ENCODE data around the gene SOAT2. TPM values are rescaled to one million over a fixed set of nuclear protein-coding genes. Genes with fewer than 3 reads are reported as not detected.
A peak's percentile ranks its signal among the peaks of the same experiment; 100 is the strongest.

Gene SOAT2
- total RNA-seq, 1 experiment from 2014 or later = not detected

DNA sequence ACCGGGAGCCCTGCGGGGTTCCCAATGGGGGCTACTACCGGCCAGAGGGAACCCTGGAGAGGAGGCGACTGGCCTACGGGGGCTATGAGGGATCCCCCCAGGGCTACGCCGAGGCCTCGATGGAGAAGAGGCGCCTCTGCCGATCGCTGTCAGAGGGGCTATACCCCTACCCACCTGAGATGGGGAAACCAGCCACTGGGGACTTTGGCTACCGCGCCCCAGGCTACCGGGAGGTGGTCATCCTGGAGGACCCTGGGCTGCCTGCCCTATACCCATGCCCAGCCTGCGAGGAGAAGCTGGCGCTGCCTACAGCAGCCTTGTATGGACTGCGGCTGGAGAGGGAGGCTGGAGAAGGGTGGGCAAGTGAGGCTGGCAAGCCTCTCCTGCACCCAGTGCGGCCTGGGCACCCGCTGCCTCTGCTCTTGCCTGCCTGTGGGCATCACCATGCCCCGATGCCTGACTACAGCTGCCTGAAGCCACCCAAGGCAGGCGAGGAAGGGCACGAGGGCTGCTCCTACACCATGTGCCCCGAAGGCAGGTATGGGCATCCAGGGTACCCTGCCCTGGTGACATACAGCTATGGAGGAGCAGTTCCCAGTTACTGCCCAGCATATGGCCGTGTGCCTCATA, 43.7 kb upstream of the SOAT2 start:
- no peaks in the 10 kb centered on the region for H3K9me3 Mint-ChIP-seq (ENCODE audit: low read depth, unreplicated experiment)

DNA sequence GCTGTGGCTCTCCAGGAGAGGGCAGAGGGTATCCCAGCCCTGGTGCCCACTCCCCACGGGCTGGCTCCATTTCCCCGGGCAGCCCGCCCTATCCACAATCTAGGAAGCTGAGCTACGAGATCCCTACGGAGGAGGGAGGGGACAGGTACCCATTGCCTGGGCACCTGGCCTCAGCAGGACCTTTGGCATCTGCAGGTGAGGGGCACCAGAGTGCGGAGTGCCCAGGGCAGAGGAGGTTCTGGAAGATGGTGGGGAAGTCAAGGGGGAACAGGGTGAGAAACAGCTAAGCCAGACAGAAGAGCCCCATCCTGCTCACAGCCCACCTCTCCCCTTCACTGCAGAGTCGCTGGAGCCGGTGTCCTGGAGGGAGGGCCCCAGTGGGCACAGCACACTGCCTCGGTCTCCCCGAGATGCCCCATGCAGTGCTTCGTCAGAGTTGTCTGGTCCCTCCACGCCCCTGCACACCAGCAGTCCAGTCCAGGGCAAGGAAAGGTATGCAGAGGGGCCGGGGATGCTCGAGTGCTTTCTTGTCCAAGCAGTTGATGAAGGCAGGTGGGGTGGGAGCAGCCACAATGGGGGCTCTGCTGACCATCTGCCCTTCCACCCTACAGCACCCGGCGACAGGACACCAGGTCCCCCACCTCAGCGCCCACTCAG, 43.1 kb upstream of the SOAT2 start:
- intact Hi-C loops (cut with micrococcal nuclease; ENCODE audit: unreplicated experiment) = no loop called here

More for the DNA sequence above, 43.7 kb upstream of the SOAT2 start:
- no peak overlapping the region for H3K27ac Mint-ChIP-seq (ENCODE audit: unreplicated experiment)
- CTCF ChIA-PET = interaction anchor here (0.6 kb wide), 1 partner anchor 58 kb away, joined by 3 read pairs; no protein-coding TSS in a partner anchor
- TF ChIP-seq, protein P1, sequence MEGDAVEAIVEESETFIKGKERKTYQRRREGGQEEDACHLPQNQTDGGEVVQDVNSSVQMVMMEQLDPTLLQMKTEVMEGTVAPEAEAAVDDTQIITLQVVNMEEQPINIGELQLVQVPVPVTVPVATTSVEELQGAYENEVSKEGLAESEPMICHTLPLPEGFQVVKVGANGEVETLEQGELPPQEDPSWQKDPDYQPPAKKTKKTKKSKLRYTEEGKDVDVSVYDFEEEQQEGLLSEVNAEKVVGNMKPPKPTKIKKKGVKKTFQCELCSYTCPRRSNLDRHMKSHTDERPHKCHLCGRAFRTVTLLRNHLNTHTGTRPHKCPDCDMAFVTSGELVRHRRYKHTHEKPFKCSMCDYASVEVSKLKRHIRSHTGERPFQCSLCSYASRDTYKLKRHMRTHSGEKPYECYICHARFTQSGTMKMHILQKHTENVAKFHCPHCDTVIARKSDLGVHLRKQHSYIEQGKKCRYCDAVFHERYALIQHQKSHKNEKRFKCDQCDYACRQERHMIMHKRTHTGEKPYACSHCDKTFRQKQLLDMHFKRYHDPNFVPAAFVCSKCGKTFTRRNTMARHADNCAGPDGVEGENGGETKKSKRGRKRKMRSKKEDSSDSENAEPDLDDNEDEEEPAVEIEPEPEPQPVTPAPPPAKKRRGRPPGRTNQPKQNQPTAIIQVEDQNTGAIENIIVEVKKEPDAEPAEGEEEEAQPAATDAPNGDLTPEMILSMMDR (IDR thresholded peaks at IDR 0.05; ENCODE audit: unreplicated experiment) = no peak
- BruUV-seq (replicated peaks) = no TSS peak
- H3K27me3 Mint-ChIP-seq (ENCODE audit: unreplicated experiment) = peaks cover 21% of the 10 kb centered on the region
- H3K36me3 Mint-ChIP-seq (ENCODE audit: insufficient read depth, unreplicated experiment) = peaks cover 16% of the 10 kb centered on the region
- H3K4me3 Mint-ChIP-seq (ENCODE audit: low read depth, unreplicated experiment) = no peak overlapping the region
- no peak for DNase-seq
- intact Hi-C loops (cut with micrococcal nuclease; ENCODE audit: unreplicated experiment) = no loop called here
- H3K4me1 Mint-ChIP-seq (ENCODE audit: low read depth, unreplicated experiment) = peaks cover 16% of the 10 kb centered on the region

DNA sequence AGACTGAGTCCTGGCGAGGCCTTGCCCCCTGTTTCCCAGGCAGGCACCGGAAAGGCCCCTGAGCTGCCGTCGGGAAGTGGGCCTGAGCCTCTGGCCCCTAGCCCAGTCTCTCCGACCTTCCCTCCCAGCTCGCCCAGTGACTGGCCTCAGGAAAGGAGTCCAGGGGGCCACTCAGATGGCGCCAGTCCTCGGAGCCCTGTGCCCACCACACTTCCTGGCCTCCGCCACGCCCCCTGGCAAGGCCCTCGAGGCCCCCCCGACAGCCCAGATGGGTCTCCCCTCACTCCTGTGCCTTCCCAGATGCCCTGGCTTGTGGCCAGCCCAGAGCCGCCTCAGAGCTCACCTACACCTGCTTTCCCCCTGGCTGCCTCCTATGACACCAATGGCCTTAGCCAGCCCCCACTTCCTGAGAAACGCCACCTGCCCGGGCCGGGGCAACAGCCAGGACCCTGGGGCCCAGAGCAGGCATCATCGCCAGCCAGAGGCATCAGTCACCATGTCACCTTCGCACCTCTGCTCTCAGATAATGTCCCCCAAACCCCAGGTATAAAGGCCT, 42.5 kb upstream of the SOAT2 start:
- BruUV-seq (replicated peaks) = no TSS peak
- Mint-ChIP-seq H3K27me3 (ENCODE audit: unreplicated experiment) (peaks cover 21% of the 10 kb centered on the region), H3K4me3 (ENCODE audit: low read depth, unreplicated experiment) (no peak overlapping the region), H3K27ac (ENCODE audit: unreplicated experiment) (peak overlapping the region; percentile 61), H3K9me3 (ENCODE audit: low read depth, unreplicated experiment) (no peaks in the 10 kb centered on the region), H3K36me3 (ENCODE audit: insufficient read depth, unreplicated experiment) (peaks cover 16% of the 10 kb centered on the region), H3K4me1 (ENCODE audit: low read depth, unreplicated experiment) (peaks cover 16% of the 10 kb centered on the region)
- intact Hi-C loops (cut with micrococcal nuclease; ENCODE audit: unreplicated experiment) = no loop called here
- no peak for DNase-seq
- CTCF ChIA-PET = interaction anchor here (1.1 to 1.6 kb wide), 2 partner anchors 12 to 39 kb away, joined by 3 to 6 read pairs; no protein-coding TSS in a partner anchor
- TF ChIP-seq, protein P1 (IDR thresholded peaks at IDR 0.05; ENCODE audit: unreplicated experiment) = no peak

More for the DNA sequence above, 43.1 kb upstream of the SOAT2 start:
- DNase-seq = no peak
- peaks cover 20% of the 10 kb centered on the region for H3K36me3 Mint-ChIP-seq (ENCODE audit: insufficient read depth, unreplicated experiment)
- H3K4me3 Mint-ChIP-seq (ENCODE audit: low read depth, unreplicated experiment) = no peak overlapping the region
- peaks cover 21% of the 10 kb centered on the region for H3K27me3 Mint-ChIP-seq (ENCODE audit: unreplicated experiment)
- no TSS peak for BruUV-seq (replicated peaks)
- H3K4me1 Mint-ChIP-seq (ENCODE audit: low read depth, unreplicated experiment) = peaks cover 16% of the 10 kb centered on the region
- CTCF ChIA-PET = interaction anchor here (0.6 kb wide), 1 partner anchor 59 kb away, joined by 3 read pairs; no protein-coding TSS in a partner anchor
- H3K27ac Mint-ChIP-seq (ENCODE audit: unreplicated experiment) = no peak overlapping the region
- H3K9me3 Mint-ChIP-seq (ENCODE audit: low read depth, unreplicated experiment) = no peaks in the 10 kb centered on the region
- TF ChIP-seq, protein P1 (IDR thresholded peaks at IDR 0.05; ENCODE audit: unreplicated experiment) = no peak

DNA sequence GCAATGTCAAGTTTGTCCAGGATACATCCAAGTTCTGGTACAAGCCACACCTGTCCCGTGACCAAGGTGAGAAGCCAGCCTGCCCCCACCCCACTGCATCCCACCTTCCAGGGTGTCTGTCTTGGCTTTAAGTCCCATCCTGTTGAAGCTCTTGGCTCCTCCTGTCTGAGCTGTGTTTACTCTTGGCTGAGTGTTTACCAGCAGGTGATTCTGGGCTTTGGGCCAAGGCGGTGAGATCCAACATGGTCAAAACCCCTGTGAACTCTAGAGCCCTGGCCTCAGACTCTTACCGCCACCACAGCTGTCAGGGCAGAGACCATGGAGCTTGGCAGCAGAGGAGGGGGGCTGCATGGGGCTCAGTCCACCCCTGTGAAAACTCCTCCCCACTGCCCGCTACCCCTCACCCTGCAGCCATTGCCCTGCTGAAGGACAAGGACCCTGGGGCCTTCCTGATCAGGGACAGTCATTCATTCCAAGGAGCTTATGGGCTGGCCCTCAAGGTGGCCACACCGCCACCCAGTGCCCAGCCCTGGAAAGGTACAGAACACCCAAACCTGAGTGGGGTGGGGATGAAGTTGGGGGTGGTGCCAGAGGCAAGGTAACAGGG, 41.8 kb upstream of the SOAT2 start:
- H3K36me3 Mint-ChIP-seq (ENCODE audit: insufficient read depth, unreplicated experiment) = peaks cover 23% of the 10 kb centered on the region
- no peaks in the 10 kb centered on the region for H3K9me3 Mint-ChIP-seq (ENCODE audit: low read depth, unreplicated experiment)
- intact Hi-C loops (cut with micrococcal nuclease; ENCODE audit: unreplicated experiment) = no loop called here
- DNase-seq = peak; percentile 63
- peak overlapping the region; percentile 61 for H3K27ac Mint-ChIP-seq (ENCODE audit: unreplicated experiment)
- H3K4me1 Mint-ChIP-seq (ENCODE audit: low read depth, unreplicated experiment) = peaks cover 22% of the 10 kb centered on the region
- no peak overlapping the region for H3K4me3 Mint-ChIP-seq (ENCODE audit: low read depth, unreplicated experiment)
- CTCF ChIA-PET = interaction anchor here (0.6 to 1.6 kb wide), 7 partner anchors 13 to 1169 kb away, joined by 3 to 7 read pairs (median 4); no protein-coding TSS in a partner anchor
- peaks cover 21% of the 10 kb centered on the region for H3K27me3 Mint-ChIP-seq (ENCODE audit: unreplicated experiment)
- BruUV-seq (replicated peaks) = no TSS peak
- TF ChIP-seq, protein P1 (IDR thresholded peaks at IDR 0.05; ENCODE audit: unreplicated experiment) = no peak

Measured in Calu3 (cell line).